HuH-7.5 (cell line): ENCODE measurements around the gene CCR5AS.
"Not testable (repeated sequence)": the region's sequence is repeated elsewhere in the genome, so short reads cannot be mapped to it uniquely, and the experiment has no call there.

ENCODE experiments used
- DNase-seq: peaks from one replicate; pipeline ENCODE4 v3.0.0; 2011; ENCODE audit warnings: low spot score

The CCR5AS gene

GRCh38 chr3:46356276-46356675 is 50.6 kb downstream of the CCR5AS start:
- no peak for DNase-seq

- no peak for DNase-seq
Observed at GRCh38 chr3:46354984-46355383, 51.9 kb downstream of the CCR5AS start.

- no peak for DNase-seq
Observed at GRCh38 chr3:46354478-46354877, 52.4 kb downstream of the CCR5AS start.

GRCh38 chr3:46353647-46354410 is 53.0 kb downstream of the CCR5AS start, which contains the start of gene CCR2:
Gene CCR2, plus strand, starts transcription at chr3:46354111. Its CDS starts 3,417 bp downstream, at chr3:46357528.
- no peak for DNase-seq

GRCh38 chr3:46353090-46353489 is 53.8 kb downstream of the CCR5AS start:
- DNase-seq, result no peak

GRCh38 chr3:46351646-46352045 is 55.2 kb downstream of the CCR5AS start:
- DNase-seq, result no peak

GRCh38 chr3:46350262-46350565 is 56.7 kb downstream of the CCR5AS start:
- no peak for DNase-seq

- DNase-seq, result no peak
Observed at GRCh38 chr3:46349484-46350261, 57.2 kb downstream of the CCR5AS start.

GRCh38 chr3:46348823-46349482 is 57.9 kb downstream of the CCR5AS start:
- DNase-seq, result no peak

GRCh38 chr3:46344476-46344875 is 62.4 kb downstream of the CCR5AS start:
- no peak for DNase-seq

- no peak for DNase-seq
Observed at GRCh38 chr3:46338840-46339239, 68.0 kb downstream of the CCR5AS start.

GRCh38 chr3:46337911-46338310 is 69.0 kb downstream of the CCR5AS start:
- DNase-seq, result no peak

GRCh38 chr3:46335541-46335940 is 71.3 kb downstream of the CCR5AS start:
- no peak for DNase-seq

GRCh38 chr3:46334741-46335478 is 72.0 kb downstream of the CCR5AS start:
- DNase-seq, result no peak

- not testable (repeated sequence) for DNase-seq
Observed at GRCh38 chr3:46330676-46331075, 76.2 kb downstream of the CCR5AS start.

GRCh38 chr3:46325645-46326300 is 81.1 kb downstream of the CCR5AS start:
- no peak for DNase-seq

GRCh38 chr3:46324036-46324435 is 82.8 kb downstream of the CCR5AS start:
- no peak for DNase-seq

GRCh38 chr3:46321461-46322104 is 85.3 kb downstream of the CCR5AS start:
- no peak for DNase-seq

GRCh38 chr3:46318207-46318927 is 88.5 kb downstream of the CCR5AS start:
- DNase-seq, result no peak

GRCh38 chr3:46316206-46316605 is 90.7 kb downstream of the CCR5AS start:
- DNase-seq, result no peak

- no peak for DNase-seq
Observed at GRCh38 chr3:46314517-46314916, 92.3 kb downstream of the CCR5AS start.
